ENCODE results near the gene RHOU. TPM values are rescaled to one million over a fixed set of nuclear protein-coding genes. Genes with fewer than 3 reads are reported as not detected.

Gene RHOU
- total and polyA plus RNA-seq, 2 of the 13 experiments (the other 11 are each of a cell fraction or from before 2014, with no cell fraction given), result 11.9 to 18.5 TPM

GRCh38 chr1:228793032-228793431 is 57.8 kb downstream of the RHOU start:
- Histone ChIP-seq H3K9ac (ENCODE audit: insufficient read depth, low read depth, low read length) (no peak overlapping the region), H3K9me3 (ENCODE audit: low read length) (no peaks in the 10 kb centered on the region), H3K36me3 (replicated peaks in 1 of 2; ENCODE audit: control insufficient read depth in 1 of 2, insufficient read depth in 2 of 2, low read length in 2 of 2) (no peaks in the 10 kb centered on the region), H3K79me2 (ENCODE audit: insufficient read depth, low read length) (no peaks in the 10 kb centered on the region), H4K20me1 (ENCODE audit: insufficient read depth, low read length) (no peaks in the 10 kb centered on the region), H3K27ac (ENCODE audit: extremely low read length, insufficient read depth, low read length) (no peak overlapping the region), H3K27me3 (ENCODE audit: control insufficient read depth in 1 of 2, insufficient read depth in 2 of 2, low read length in 2 of 2) (peaks cover 0 to 7% of the 10 kb centered on the region in 2 experiments; a peak in 2 of 5 replicates), H3K4me2 (ENCODE audit: low read depth, low read length) (no peak overlapping the region), H3K4me1 (ENCODE audit: insufficient read depth, low read length) (peaks cover 36% of the 10 kb centered on the region), H2AFZ (ENCODE audit: low read length) (no peak overlapping the region), H3K4me3 (replicated peaks in 1 of 3; ENCODE audit: insufficient read depth in 1 of 3, low read depth in 2 of 3, low read length in 3 of 3) (no peak overlapping the region)
- ATAC-seq (no peak), FAIRE-seq (no peak), DNase-seq (ENCODE audit: low spot score) (no peak)
- BruUV-seq (replicated peaks), result no TSS peak
- ChIA-PET CTCF (ENCODE audit: low intra/inter-chr PET ratio, low total read pairs) (no interaction called here), POLR2A (no interaction called here)
- WGBS (ENCODE audit: low lambda C conversion rate), result 47% methylated on average over 2 of the region's 2 CpGs
- TF ChIP-seq ZNF879 (CRISPR knock-in tag; IDR thresholded peaks at IDR 0.05) (no peak), ZBTB7A (CRISPR knock-in tag; IDR thresholded peaks at IDR 0.05) (no peak), ZNF710 (CRISPR knock-in tag; IDR thresholded peaks at IDR 0.05; ENCODE audit: borderline replicate concordance) (no peak)
- intact Hi-C loops (cut with micrococcal nuclease; ENCODE audit: unreplicated experiment) (no loop called here), in situ Hi-C loops (cut with HindIII; ENCODE audit: extremely low pct_ligation_motif_present, low pct_unique_long_range_greater_than_20kb) (no loop called here)

DNA sequence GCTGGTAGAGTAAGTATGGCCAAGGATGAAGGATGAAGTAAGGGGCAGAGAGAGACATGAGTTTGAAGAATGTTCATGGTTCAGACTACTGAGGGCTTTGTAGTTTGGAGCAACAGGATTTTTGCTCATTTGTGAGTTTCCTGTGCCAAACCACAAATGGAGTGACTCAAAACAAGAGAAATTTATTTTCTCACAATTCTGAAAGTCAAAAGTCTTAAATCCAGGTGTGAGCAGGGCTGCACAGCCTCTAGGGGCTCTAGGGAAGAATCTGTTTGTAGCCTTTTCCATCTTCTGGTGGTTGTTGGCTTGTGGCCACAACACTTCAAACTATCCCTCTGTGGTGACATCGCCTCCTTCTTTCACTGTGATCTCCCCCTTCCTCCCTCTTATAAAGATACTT is 58.9 kb downstream of the RHOU start:
- Histone ChIP-seq H3K79me2 (ENCODE audit: insufficient read depth, low read length) (no peaks in the 10 kb centered on the region), H3K9ac (ENCODE audit: insufficient read depth, low read depth, low read length) (no peak overlapping the region), H3K4me2 (ENCODE audit: low read depth, low read length) (no peak overlapping the region), H3K4me3 (replicated peaks in 1 of 3; ENCODE audit: insufficient read depth in 1 of 3, low read depth in 2 of 3, low read length in 3 of 3) (no peak overlapping the region), H4K20me1 (ENCODE audit: insufficient read depth, low read length) (no peaks in the 10 kb centered on the region), H3K27me3 (ENCODE audit: control insufficient read depth in 1 of 2, insufficient read depth in 2 of 2, low read length in 2 of 2) (peaks cover 0 to 7% of the 10 kb centered on the region in 2 experiments; a peak in 2 of 5 replicates), H3K27ac (ENCODE audit: extremely low read length, insufficient read depth, low read length) (no peak overlapping the region), H3K36me3 (replicated peaks in 1 of 2; ENCODE audit: control insufficient read depth in 1 of 2, insufficient read depth in 2 of 2, low read length in 2 of 2) (no peaks in the 10 kb centered on the region), H2AFZ (ENCODE audit: low read length) (no peak overlapping the region), H3K9me3 (ENCODE audit: low read length) (no peaks in the 10 kb centered on the region), H3K4me1 (ENCODE audit: insufficient read depth, low read length) (peaks cover 33% of the 10 kb centered on the region)
- ChIA-PET CTCF (ENCODE audit: low intra/inter-chr PET ratio, low total read pairs) (no interaction called here), POLR2A (interaction anchor here (1.0 kb wide), 1 partner anchor 11 kb away, joined by 3 read pairs; no protein-coding TSS in a partner anchor)
- in situ Hi-C loops (cut with HindIII; ENCODE audit: extremely low pct_ligation_motif_present, low pct_unique_long_range_greater_than_20kb), result no loop called here
- BruUV-seq (replicated peaks), result no TSS peak
- intact Hi-C loops (cut with micrococcal nuclease; ENCODE audit: unreplicated experiment), result no loop called here
- DNase-seq (ENCODE audit: low spot score) (no peak), ATAC-seq (no peak), FAIRE-seq (no peak)
- WGBS (ENCODE audit: low lambda C conversion rate), result 60% methylated on average over 1 of the region's 1 CpG
- TF ChIP-seq ZNF143 (CRISPR knock-in tag; IDR thresholded peaks at IDR 0.05) (no peak), ZNF670 (CRISPR knock-in tag; IDR thresholded peaks at IDR 0.05; ENCODE audit: borderline replicate concordance) (no peak), XRCC5 (optimal IDR thresholded peaks at IDR 0.05; ENCODE audit: low read length) (no peak), ZNF317 (CRISPR knock-in tag; IDR thresholded peaks at IDR 0.05) (no peak), CHCHD3 (CRISPR knock-in tag; IDR thresholded peaks at IDR 0.05) (no peak), SUZ12 (IDR thresholded peaks at IDR 0.05; ENCODE audit: low read depth, low read length) (no peak), ZNF343 (CRISPR knock-in tag; IDR thresholded peaks at IDR 0.05) (no peak), DNMT1 (CRISPR knock-in tag; IDR thresholded peaks at IDR 0.05) (no peak), LCORL (IDR thresholded peaks at IDR 0.05) (no peak), LCORL (CRISPR knock-in tag; IDR thresholded peaks at IDR 0.05) (no peak), CBFB (CRISPR knock-in tag; IDR thresholded peaks at IDR 0.05) (no peak), ZNF510 (CRISPR knock-in tag; IDR thresholded peaks at IDR 0.05; ENCODE audit: low read depth) (no peak)
- TF ChIP-seq, protein P1, sequence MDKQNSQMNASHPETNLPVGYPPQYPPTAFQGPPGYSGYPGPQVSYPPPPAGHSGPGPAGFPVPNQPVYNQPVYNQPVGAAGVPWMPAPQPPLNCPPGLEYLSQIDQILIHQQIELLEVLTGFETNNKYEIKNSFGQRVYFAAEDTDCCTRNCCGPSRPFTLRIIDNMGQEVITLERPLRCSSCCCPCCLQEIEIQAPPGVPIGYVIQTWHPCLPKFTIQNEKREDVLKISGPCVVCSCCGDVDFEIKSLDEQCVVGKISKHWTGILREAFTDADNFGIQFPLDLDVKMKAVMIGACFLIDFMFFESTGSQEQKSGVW (CRISPR knock-in tag; IDR thresholded peaks at IDR 0.05; ENCODE audit: borderline replicate concordance), result no peak
- TF ChIP-seq, protein P2, sequence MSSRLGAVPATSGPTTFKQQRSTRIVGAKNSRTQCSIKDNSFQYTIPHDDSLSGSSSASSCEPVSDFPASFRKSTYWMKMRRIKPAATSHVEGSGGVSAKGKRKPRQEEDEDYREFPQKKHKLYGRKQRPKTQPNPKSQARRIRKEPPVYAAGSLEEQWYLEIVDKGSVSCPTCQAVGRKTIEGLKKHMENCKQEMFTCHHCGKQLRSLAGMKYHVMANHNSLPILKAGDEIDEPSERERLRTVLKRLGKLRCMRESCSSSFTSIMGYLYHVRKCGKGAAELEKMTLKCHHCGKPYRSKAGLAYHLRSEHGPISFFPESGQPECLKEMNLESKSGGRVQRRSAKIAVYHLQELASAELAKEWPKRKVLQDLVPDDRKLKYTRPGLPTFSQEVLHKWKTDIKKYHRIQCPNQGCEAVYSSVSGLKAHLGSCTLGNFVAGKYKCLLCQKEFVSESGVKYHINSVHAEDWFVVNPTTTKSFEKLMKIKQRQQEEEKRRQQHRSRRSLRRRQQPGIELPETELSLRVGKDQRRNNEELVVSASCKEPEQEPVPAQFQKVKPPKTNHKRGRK (CRISPR knock-in tag; IDR thresholded peaks at IDR 0.05), result no peak

All from HepG2 (cell line).